HG03571 (cell line): ENCODE measurements around the gene RTN4IP1.

Experiments used
- ATAC-seq: cut with Tn5 transposase; IDR thresholded peaks from one replicate; pipeline ENCODE4 v1.9.1; 2021; ENCODE audit not compliant: unreplicated experiment

RTN4IP1 gene, protein sequence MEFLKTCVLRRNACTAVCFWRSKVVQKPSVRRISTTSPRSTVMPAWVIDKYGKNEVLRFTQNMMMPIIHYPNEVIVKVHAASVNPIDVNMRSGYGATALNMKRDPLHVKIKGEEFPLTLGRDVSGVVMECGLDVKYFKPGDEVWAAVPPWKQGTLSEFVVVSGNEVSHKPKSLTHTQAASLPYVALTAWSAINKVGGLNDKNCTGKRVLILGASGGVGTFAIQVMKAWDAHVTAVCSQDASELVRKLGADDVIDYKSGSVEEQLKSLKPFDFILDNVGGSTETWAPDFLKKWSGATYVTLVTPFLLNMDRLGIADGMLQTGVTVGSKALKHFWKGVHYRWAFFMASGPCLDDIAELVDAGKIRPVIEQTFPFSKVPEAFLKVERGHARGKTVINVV

GRCh38 chr6:106629103-106629858, at the start of gene RTN4IP1, which contains the start of gene QRSL1:
Gene RTN4IP1, minus strand, starts transcription at chr6:106629498. Its CDS starts 477 bp downstream, at chr6:106629021.
Gene QRSL1, plus strand, starts transcription at chr6:106629578. Its CDS starts 104 bp downstream, at chr6:106629682.
- peak; percentile 67 for ATAC-seq

GRCh38 chr6:106677282-106677681, 48.0 kb upstream of the RTN4IP1 start:
- no peak for ATAC-seq

- no peak for ATAC-seq
Observed at GRCh38 chr6:106674541-106675229, 45.4 kb upstream of the RTN4IP1 start.

DNA sequence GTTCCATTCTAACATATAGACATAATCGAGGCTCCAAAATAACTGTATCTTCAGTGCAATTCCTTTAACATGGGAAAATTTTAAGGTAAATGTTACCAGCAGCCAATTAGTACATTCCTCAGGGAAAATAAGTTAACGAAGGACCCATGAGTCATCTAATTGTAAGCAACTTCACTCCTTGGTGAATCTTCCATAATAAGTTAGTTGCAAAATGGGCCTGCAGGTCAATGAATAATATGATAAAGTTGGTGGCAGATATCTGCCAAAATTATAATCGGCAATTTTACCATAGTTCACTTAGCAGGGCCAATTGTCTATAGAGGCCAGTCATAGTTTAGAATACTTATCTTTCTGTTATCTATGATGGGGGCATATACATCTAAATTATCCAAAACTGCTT, 42.4 kb upstream of the RTN4IP1 start:
- ATAC-seq: no peak

GRCh38 chr6:106670236-106670635, 40.9 kb upstream of the RTN4IP1 start:
- ATAC-seq: no peak

- peak; percentile 12 for ATAC-seq
Observed at GRCh38 chr6:106667022-106667402, 37.7 kb upstream of the RTN4IP1 start.

DNA sequence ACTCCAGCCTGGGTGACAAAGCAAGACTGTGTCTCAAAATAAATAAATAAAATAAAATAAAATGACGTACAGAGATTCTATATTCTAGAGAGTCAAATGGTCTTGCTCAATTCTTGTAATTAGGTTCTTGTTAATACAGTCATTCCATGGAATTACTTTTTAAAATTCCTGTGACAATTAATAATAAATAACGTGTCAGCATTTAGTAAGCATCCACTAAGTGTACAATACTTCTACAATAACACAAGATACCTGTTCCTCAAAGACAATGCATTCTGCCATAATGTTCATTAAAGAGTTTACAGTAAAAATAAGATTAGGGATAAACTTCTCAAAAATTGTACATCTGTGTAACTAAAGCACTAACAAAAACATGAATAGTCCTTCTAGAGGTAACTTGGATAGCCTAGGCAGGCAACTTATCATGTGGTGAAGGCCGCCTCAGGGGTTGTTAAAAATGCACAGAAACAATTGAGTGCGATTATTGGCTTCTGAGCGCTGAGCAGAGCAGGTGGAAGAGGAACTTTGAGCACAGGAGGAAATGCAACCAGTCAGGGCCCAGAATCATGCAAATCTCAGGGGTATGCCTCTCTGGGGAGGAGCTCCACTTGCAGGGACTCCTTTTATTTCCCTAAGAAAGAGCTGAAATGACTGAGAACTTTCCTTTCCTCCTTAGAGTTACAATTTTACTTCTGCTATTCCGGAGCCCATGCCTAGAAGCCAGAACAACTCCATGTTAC, 37.2 kb upstream of the RTN4IP1 start:
- peak; percentile 96 for ATAC-seq

- ATAC-seq: no peak
Observed at GRCh38 chr6:106662458-106662857, 33.2 kb upstream of the RTN4IP1 start.

- ATAC-seq: no peak
Observed at GRCh38 chr6:106659859-106660258, 30.6 kb upstream of the RTN4IP1 start.

- no peak for ATAC-seq
Observed at GRCh38 chr6:106658469-106658868, 29.2 kb upstream of the RTN4IP1 start.

DNA sequence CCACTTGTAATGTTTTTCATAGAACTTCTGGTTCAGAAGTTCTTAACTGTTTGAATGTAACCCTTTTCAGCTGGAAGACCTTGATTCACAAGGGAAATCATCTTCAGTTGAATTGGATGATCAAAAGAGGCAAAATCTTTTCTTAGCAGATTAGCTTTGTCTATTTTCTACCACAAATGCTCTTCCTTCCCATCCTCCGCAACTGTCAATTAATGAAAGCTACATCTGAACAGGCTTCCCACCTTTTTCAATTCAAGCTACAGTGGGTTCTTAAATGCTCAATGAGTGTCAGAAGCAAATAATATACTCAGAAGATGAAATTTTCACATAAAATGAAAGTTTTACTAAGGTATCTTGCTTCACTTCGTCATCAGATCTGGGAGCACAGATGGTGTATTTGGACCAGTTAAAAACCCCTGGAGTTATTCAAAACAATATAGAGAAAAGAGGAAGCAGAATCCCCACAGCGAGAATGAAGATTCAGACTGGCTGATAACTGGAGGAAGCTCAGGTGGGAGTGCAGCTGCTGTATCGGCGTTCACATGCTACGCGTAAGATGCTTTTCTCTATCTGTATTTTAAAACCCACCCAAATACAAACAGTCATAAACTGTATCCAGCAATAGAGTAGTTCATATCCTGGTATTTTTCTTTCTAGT, 19.5 kb upstream of the RTN4IP1 start:
- ATAC-seq: no peak

- ATAC-seq: no peak
Observed at GRCh38 chr6:106643061-106643460, 13.8 kb upstream of the RTN4IP1 start.

GRCh38 chr6:106642476-106642875, 13.2 kb upstream of the RTN4IP1 start:
- no peak for ATAC-seq

- ATAC-seq: no peak
Observed at GRCh38 chr6:106639812-106640211, 10.5 kb upstream of the RTN4IP1 start.

GRCh38 chr6:106637717-106638341, 8.5 kb upstream of the RTN4IP1 start:
- ATAC-seq: peak; percentile 67

DNA sequence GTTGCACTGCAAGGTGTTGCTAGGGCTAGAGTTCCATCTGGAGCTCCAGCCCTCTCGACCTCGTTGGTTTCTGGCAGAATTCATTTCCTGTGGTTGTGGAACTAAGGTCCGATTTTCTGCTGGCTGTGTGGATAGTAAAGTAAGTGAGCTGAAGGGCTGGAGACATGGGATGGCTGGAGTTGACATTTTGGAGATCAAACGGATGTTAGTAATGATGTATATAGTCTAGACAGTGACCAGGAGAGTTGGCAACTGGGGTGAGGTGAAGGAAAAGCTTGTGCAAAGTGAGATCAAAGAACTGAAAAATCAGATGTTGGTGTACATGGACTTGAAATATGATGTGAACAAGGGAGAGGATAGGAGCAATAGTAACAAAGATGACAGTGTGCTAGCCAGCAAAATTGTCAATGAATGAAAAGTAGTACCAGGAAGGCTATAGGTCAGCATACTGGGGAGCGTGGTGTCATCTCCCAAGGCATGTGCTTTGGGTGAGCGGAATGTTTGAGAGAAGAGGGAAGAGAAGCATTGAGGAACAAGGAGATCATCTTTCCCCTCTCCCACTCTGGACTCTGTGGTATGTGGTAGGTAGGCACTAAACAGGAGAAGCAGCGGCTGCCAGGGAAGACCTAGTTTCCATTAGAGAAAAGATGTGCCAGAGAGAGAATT, 7.9 kb upstream of the RTN4IP1 start:
- ATAC-seq: peak; percentile 25

GRCh38 chr6:106634565-106634964, 5.3 kb upstream of the RTN4IP1 start:
- no peak for ATAC-seq

DNA sequence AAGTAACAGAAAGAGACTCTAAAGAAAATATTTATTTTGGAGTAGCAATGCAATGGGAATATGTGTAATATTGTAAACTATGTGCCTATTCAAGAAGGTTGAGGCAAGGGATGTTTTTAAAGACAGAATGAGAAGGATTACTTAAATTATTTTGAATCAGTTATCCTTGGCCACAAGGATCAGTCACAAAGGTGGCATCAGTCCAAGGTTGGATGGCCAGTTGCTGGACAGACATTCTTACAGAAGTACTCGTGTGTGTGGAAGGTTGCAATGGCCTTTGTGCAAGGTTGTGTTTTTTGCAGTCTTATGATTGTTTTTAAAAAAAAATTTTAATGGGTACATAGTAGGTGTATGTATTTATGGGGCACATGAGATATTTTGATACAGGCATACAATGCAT, 2.0 kb upstream of the RTN4IP1 start:
- ATAC-seq: no peak

DNA sequence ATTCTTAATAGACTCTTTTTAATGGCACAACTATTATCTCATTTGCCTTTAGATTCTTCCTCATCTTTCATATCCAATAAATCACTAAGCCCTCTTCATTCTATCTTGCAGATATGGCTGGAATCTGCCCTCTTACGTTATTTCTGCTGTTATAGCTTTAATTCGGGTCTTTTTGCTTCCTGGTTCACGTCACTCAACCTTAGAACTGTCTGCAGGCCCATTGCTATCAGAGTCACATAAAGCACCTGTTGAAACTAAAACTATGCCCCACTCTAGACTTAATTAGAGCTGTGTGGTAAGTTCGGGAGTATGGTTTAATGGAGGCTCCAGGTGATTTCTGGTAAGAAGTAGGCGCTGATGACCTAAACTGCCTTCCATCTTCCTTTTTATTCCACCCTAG, 1.1 kb upstream of the RTN4IP1 start:
- ATAC-seq: no peak

DNA sequence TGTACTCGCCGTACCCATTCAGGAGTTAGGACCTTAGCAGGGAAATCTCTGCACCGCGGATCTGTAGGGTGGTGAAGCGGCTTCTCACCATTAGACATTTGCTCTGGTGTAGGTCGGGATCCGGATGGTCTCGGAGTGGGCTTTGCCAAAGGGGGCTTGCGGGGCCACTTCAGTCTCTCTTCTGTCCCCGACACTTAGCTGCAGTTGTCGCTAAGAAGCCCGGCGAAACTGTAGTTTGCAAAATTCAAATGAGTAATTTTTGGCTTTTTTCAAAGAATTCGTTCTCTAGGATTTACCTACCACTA, 513 bp upstream of the RTN4IP1 start:
- peak; percentile 2 for ATAC-seq
